Activated T-cell treated with anti-CD3 and anti-CD28 coated beads for 4 hours (primary cell): ENCODE measurements around the gene INSYN2B.

Source experiments
- DNase-seq: peaks from one replicate; pipeline ENCODE4 v3.0.0-alpha.2; 2020

INSYN2B gene

DNA sequence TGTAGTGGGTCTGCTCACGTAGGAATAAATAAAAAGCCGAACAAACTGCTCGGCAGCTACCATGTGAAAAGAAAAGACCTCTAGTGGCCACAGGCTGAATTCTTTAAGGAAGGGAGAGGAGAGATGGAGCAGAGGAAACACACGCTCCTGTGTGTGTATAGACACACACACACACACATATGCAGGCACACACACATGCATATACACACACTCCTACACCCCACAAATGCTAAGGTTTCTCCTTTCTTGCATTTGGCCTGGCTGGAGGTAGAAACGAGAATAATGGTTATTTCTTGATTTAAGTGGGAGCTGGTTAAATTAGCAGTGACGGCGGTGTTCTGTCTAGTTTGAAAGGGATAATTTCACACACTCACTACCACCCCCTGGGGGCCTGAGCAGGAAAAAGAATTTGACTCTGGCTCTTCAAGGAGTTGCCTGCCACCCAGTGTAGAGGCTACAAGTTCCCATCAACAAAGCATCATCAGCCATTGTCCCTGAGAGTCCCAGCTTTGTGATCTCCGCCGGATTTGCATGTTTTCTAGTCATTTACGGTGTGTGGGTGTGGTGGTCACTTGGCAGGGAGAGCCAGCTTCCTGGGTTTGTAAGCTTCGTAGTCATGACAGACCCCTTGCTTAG is at the start of gene INSYN2B:
TSS of gene INSYN2B (minus strand) at position 78 of the 636 bp plus-strand sequence. CDS start 96,597 bp downstream, outside the sequence.
- no peak for DNase-seq

- no peak for DNase-seq
Measured at GRCh38 chr5:170028124-170028523, 47.8 kb upstream of the INSYN2B start.

DNA sequence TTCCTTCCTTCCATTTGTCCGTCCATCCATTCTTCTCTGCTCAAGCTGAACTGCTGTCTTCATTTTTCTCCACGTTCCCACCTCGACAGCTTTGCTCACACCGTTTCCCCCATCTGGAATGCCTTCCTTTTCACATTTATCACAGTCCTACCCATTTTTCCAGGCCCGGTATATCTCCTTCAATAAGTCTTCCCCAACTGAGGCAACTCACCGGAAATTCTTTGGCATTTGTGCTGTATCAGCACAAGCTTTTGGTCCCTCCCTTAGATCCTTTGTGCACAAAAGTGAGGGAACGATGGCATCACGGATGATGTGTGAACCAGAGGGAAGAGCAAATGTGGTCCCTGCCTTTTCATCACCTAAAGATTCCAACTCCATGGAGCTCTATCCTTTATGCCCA is 45.6 kb upstream of the INSYN2B start:
- DNase-seq: no peak

DNA sequence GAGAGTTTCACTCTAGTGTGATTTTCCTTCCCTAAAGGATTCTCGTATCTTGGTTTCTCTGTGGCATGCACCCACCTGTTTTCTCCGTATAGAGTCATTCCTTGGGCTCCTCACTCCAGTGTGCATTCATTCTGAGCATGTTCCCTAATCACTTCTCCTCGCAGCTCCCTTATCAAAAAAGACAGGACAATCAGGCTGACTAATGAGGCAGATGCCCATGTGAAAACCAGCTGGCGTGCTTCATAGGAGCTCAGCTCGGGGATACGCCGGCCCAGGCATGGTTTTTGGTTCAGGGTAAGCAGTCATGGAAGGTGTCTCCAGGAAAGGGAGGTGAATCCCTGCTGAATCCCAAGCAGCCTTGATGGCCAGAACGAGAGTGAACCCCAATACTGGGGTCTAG is 41.2 kb upstream of the INSYN2B start:
- no peak for DNase-seq

DNA sequence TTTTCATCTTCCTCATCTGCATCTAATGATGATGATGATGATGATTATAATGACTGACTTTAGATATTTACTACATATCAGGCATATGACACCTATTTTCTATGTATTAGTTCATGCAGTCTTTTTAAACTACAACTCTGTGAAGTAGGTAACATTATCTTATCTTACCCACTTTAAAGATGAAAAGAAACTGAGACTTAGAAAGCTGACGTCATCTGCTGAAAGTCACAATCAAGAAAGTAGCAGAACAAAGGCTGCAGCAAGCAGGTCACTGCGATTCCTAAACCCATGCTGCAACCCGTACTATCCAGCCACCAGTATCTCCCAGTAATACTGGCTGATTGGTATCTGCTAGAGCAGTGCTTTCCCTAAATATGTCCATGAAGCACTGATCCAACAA is 40.1 kb upstream of the INSYN2B start:
- no peak for DNase-seq

DNA sequence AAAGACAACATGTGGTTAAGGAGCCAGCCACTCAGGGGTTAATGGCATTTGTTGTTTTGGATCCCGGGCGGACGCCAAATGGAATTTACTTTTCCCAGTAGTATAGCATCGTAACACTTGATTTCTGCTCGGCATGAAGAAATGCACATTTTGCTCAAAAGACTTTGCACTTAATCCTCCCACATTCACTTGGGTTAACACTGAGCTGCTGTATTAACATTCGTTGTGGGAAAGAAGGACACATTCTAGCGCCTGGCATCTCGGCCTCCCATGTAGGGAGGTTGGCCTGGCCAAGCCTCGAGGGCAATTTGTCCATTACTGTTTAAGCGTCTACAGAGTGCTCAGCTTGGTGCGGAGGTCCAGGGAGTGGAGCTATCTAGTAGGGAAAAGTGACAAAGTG is 32.3 kb upstream of the INSYN2B start:
- no peak for DNase-seq

- no peak for DNase-seq
Measured at GRCh38 chr5:170011751-170012150, 31.5 kb upstream of the INSYN2B start.

DNA sequence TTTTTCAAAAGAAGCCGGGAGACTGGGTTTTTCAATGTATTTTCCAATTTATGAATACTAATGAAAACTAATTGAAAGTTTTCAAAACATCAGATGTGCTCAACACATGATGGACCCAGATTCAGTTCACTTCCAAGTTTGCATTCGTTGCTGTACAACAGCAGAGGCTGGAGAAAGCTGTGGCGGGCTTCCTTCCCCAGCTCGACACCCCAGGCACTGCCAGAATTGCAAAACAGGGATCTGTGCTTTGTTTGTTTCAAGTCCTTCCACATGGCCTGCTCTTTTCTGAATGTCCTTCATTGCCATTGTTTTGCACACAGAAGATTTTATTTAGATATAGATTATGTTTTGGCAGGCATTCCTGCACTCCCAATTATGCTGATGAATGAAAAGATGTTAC is 30.3 kb upstream of the INSYN2B start:
- no peak for DNase-seq

GRCh38 chr5:170008376-170008775 is 28.1 kb upstream of the INSYN2B start:
- no peak for DNase-seq

DNA sequence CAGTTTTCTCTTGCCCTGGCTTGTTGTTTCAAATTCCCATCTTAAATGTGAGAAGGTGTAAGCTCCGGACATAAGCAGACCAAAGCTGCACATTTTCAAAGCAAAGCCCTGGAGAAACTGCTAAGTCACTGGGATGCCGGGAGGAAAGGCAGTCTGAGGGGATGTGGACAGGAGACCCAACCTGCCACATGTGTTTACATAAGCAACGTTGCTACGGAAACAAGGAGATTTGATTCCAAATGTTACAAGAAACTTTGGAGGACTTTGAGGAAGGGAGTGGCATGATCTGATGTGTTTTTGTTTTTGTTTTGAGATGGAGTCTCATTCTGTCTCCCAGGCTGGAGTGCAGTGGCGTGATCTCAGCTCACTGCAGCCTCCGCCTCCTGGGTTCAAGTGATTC is 25.7 kb upstream of the INSYN2B start:
- DNase-seq: no peak

- no peak for DNase-seq
Measured at GRCh38 chr5:170000155-170000554, 19.9 kb upstream of the INSYN2B start.

GRCh38 chr5:169999621-170000020 is 19.3 kb upstream of the INSYN2B start:
- no peak for DNase-seq

DNA sequence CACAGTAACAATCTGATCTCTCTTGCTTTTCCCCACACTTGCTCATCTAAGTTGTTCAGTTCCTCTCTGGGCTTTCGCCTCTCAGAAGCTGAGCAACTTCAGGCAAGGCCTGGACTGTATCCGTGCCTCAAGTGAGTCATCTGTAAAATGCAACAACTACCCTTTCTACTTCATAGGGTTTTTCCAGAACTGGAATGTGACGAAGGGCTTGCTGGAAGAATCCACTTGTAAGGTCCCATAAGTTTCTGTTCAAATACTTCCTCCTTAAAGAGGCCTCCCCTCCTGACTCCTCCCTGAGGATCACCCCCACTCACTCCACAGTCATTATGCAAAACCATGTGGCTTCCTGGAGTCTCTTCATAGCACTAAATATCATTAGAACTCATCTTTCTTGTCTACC is 17.5 kb upstream of the INSYN2B start:
- DNase-seq: no peak

DNA sequence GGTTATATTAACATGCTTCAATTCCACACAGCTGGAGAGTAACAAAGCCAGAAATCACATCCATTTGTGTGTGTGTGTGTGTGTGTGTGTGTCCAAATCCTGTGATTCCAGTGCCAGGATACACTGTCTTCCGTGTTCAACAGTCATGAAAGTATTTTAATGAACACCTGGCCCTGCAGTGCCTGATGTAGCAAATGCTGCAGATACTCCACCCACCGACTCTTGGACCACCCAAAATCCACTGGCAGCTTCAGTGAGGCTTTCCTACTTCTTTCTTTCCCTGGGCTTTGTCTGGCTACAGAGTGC is 13.1 kb upstream of the INSYN2B start:
- DNase-seq: no peak

- no peak for DNase-seq
Measured at GRCh38 chr5:169992789-169993484, 12.6 kb upstream of the INSYN2B start.

- DNase-seq: no peak
Measured at GRCh38 chr5:169991115-169991869, 11.0 kb upstream of the INSYN2B start.

DNA sequence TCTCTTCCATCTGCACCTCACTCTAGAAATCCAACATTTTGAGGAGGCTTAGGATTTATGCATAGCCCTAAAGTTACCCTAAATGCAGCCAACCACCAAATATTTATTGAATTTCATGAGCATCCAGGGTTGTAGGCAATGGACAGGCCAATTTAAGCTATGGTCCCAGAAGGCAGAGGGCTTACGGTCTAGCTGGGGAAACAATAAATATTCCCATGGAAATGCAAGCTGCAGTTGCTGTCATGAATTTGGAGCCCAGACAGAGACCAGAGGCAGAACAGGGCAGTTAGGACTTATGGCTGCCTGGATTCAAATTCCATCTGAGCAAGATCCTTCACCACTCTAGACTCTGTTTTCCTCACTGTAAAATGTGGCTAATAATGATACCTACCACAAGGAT is 9.1 kb upstream of the INSYN2B start:
- DNase-seq: no peak

DNA sequence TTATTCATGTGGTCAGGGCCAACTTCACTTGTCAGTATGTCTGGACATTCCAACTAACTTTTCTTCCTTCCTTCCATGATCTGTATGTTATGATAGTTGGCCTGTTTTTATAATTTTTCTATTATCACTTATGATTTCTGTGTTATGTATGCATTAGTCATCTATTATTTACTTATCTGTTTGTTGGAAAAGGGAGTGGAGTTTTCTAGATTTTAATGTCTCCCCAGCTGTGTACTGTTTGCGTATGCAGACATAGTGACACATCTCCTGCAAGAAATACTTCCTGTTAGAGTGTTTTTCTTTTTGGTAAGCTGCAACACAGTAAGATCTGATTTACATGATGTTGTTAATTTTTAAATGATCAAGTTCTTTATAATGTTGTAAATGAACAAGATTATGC is 8.7 kb upstream of the INSYN2B start:
- no peak for DNase-seq

- no peak for DNase-seq
Measured at GRCh38 chr5:169988206-169988605, 7.9 kb upstream of the INSYN2B start.

GRCh38 chr5:169979871-169980270 is 424 bp downstream of the INSYN2B start:
- no peak for DNase-seq

GRCh38 chr5:169978714-169979113 is 1.6 kb downstream of the INSYN2B start:
- no peak for DNase-seq

DNA sequence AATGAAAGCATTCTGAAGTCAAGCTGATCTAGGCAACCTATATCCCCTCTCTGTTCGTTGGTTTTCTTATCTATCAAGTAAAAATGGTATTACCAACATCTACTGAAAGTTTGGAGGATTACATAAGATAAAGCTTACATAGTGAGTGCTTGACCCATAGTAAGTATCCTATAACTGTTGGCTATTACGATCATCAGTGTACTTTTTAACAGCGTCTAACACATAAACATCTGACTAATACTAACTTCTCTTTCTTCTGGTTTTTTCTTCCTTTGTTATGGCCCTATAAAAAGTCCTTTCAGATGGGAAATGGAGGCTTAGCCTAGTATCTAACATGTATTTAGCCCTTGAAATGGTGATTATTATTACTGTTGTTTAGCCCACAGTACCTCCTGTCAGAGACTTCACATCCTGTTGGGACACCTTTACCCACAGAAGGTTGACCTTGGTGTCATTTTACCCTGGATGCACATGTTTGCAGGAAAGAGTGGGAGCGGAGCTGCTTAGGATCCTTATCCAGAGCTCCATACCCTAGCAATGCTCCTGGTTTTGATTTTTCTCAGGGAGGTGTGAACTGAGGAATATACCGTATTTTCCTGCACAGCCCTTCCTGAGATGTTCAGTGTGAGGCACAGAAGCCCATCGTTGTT is 6.0 kb downstream of the INSYN2B start:
- DNase-seq: no peak

DNA sequence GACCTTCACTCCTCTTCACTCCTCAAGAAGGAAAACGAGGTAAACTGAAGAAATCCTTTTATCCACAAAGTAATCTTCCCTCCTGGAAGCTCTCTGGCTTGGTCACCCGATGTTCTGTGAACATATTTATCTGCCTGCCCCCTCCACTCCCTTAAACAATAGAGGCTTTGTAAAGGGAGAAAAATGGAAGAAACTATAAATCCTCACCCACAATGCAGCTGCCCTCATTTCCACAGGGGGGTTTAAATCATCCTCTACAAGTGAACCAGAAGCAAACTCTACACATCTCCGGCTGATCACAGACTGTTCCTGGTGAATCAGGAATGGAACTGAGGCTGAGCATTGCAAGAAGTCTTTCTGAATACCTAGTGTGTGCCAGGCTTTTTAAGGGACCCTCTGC is 7.2 kb downstream of the INSYN2B start:
- DNase-seq: no peak

- no peak for DNase-seq
Measured at GRCh38 chr5:169971780-169972179, 8.5 kb downstream of the INSYN2B start.
